ENCODE measurements around the gene VAPA.

Gene VAPA

DNA sequence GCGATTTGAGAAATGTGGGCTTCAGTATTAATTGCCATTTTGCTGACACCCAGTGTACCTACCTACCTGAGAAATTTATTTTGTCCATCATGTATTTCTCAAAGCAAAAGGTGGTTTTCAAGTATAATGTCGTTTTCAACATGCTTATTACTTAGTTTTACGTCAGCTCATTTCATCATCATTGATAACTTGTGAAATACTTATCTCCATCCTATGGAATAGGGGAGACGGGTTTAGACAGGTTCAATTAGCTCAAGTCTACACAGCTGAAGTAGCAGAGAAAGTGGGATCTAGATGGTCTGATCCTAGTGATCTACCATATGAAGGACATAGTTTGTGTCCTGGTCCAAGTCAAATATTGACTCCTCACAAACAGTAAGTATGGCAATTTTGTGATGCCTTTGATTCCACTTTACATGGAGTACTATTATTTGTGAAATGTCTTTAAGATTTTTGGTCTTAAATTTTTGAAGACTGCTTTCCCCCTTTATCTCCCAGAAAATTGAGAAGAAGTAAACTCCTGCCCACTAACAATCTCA lies 45.1 kb downstream of the VAPA start:
- Histone ChIP-seq H3K9ac (ENCODE audit: low read length) (no peak overlapping the region), H3K27me3 (ENCODE audit: control insufficient read depth, insufficient read depth, low read length) (no peaks in the 10 kb centered on the region), H3K36me3 (ENCODE audit: control insufficient read depth, insufficient read depth, low read length) (peaks cover 15% of the 10 kb centered on the region), H3K9me3 (ENCODE audit: control insufficient read depth, insufficient read depth, low read depth, low read length) (no peaks in the 10 kb centered on the region), H3K4me1 (ENCODE audit: control insufficient read depth, insufficient read depth, low read length) (peaks cover 15% of the 10 kb centered on the region), H3K4me3 (ENCODE audit: low read depth, low read length) (no peak overlapping the region), H3K27ac (ENCODE audit: low read depth, low read length) (no peak overlapping the region)

DNA sequence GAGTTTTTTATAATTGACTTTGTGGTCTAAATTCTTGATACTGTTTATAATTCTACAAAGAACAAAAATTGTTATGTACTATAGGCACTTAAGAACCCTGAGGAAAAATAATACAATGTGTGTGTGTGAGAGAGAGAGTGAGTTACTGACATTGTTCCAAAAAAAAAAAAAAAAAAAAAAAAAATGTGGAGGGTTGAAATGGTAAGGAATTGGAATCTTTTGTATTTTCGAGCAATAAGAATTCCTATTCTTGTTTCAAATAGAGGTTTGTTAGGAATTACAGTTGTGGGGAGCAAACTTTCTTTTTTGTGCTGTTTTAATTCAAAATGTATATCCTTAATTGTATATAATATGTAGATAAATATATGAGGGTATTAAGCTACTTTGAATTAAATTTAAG lies 45.7 kb downstream of the VAPA start:
- H3K4me1 ChIP-seq (ENCODE audit: control insufficient read depth, insufficient read depth, low read length): peaks cover 15% of the 10 kb centered on the region
- H3K9ac ChIP-seq (ENCODE audit: low read length): no peak overlapping the region
- no peaks in the 10 kb centered on the region for H3K9me3 ChIP-seq (ENCODE audit: control insufficient read depth, insufficient read depth, low read depth, low read length)
- H3K27me3 ChIP-seq (ENCODE audit: control insufficient read depth, insufficient read depth, low read length): no peaks in the 10 kb centered on the region
- H3K36me3 ChIP-seq (ENCODE audit: control insufficient read depth, insufficient read depth, low read length): peaks cover 9% of the 10 kb centered on the region; the same call in 1 of the 2 replicates
- no peak overlapping the region for H3K4me3 ChIP-seq (ENCODE audit: low read depth, low read length)
- no peak overlapping the region for H3K27ac ChIP-seq (ENCODE audit: low read depth, low read length)

DNA sequence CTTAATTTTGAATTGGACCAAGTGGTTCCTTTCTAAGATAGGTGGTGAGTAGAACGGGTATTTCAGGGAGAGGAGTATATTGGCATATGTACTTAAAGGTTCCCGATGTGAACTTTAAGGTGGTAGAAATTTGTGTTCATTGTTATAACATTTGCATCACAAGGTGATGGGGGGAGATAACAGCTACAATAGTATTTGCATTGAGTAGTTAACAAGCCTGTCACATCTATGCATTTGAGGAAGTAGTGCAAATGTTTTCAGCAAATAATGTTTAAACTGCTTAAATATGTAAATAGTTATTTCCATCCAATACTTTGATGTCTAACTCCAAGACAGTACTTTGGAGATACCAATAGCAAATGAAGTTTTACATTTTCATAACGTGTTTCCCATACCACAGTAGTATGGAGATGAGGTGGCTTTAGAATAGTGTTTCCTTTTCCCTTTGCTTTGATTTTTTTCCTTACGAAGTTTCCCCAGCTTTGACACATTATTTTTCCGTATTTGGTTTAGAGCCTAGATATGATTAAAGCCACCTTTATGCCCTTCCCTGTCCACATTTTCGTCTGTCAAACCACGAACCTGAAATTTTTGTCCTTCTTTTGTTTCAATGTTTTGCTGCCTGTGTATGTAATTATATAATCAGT lies 46.6 kb downstream of the VAPA start:
- no peaks in the 10 kb centered on the region for H3K27me3 ChIP-seq (ENCODE audit: control insufficient read depth, insufficient read depth, low read length)
- 0 out of 2 replicates have a peak, but pooled peaks cover 3% of the 10 kb centered on the region for H3K36me3 ChIP-seq (ENCODE audit: control insufficient read depth, insufficient read depth, low read length)
- no peak overlapping the region for H3K27ac ChIP-seq (ENCODE audit: low read depth, low read length)
- no peak overlapping the region for H3K4me3 ChIP-seq (ENCODE audit: low read depth, low read length)
- H3K9me3 ChIP-seq (ENCODE audit: control insufficient read depth, insufficient read depth, low read depth, low read length): no peaks in the 10 kb centered on the region
- peaks cover 15% of the 10 kb centered on the region for H3K4me1 ChIP-seq (ENCODE audit: control insufficient read depth, insufficient read depth, low read length)
- no peak overlapping the region for H3K9ac ChIP-seq (ENCODE audit: low read length)

GRCh38 chr18:9961041-9961440 lies 47.2 kb downstream of the VAPA start:
- Histone ChIP-seq H3K4me3 (ENCODE audit: low read depth, low read length) (no peak overlapping the region), H3K9me3 (ENCODE audit: control insufficient read depth, insufficient read depth, low read depth, low read length) (no peaks in the 10 kb centered on the region), H3K27ac (ENCODE audit: low read depth, low read length) (no peak overlapping the region), H3K9ac (ENCODE audit: low read length) (no peak overlapping the region), H3K27me3 (ENCODE audit: control insufficient read depth, insufficient read depth, low read length) (no peaks in the 10 kb centered on the region), H3K4me1 (ENCODE audit: control insufficient read depth, insufficient read depth, low read length) (peaks cover 15% of the 10 kb centered on the region), H3K36me3 (ENCODE audit: control insufficient read depth, insufficient read depth, low read length) (no peaks in the 10 kb centered on the region)

DNA sequence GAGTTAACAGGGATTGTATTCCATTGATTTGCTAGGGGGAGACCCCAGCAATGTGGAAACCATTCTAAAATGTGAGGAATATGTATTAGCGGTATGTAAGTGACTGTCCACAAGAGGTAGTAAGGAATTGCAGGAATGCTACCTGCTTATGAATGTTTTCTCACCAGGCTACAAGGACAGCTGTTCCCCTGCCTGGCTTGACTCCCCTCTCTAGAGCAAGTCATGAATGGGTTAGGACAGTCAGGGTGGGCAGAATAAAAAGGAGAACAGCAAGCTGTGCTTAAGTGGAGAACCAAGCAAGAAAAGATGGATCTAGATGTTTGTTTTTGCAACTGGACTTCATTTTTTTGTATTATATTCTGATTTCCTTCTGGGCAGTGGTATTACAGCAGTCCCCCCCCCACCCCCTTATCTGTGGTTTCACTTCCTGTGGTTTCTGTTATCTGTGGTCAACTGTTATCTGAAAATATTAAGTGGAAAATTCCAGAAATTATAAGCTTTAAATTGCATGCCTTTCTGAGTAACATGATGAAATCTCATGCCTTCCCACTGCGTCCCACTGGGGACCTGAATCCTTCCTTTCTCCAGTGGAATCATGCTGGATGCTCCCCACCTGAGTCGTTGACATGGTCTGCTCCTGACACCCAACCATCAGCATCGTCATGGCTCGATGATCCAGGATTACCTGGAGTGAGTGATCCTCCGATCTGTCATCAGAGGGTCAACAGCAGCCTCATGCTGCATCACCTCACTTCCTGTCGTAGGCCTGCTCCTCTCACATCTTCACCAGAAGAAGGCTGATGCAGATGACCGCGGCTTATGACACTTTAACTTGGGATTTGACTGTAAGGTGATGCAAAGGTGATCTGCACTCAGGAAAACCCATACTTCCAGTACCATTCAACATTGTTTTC lies 52.2 kb downstream of the VAPA start:
- Histone ChIP-seq H3K27ac (ENCODE audit: low read depth, low read length) (no peak overlapping the region), H3K9me3 (ENCODE audit: control insufficient read depth, insufficient read depth, low read depth, low read length) (no peaks in the 10 kb centered on the region; the same call in 1 of the 2 replicates), H3K4me1 (ENCODE audit: control insufficient read depth, insufficient read depth, low read length) (peaks cover 13% of the 10 kb centered on the region; the same call in 1 of the 2 replicates), H3K36me3 (ENCODE audit: control insufficient read depth, insufficient read depth, low read length) (no peaks in the 10 kb centered on the region), H3K9ac (ENCODE audit: low read length) (no peak overlapping the region), H3K27me3 (ENCODE audit: control insufficient read depth, insufficient read depth, low read length) (no peaks in the 10 kb centered on the region), H3K4me3 (ENCODE audit: low read depth, low read length) (no peak overlapping the region)

DNA sequence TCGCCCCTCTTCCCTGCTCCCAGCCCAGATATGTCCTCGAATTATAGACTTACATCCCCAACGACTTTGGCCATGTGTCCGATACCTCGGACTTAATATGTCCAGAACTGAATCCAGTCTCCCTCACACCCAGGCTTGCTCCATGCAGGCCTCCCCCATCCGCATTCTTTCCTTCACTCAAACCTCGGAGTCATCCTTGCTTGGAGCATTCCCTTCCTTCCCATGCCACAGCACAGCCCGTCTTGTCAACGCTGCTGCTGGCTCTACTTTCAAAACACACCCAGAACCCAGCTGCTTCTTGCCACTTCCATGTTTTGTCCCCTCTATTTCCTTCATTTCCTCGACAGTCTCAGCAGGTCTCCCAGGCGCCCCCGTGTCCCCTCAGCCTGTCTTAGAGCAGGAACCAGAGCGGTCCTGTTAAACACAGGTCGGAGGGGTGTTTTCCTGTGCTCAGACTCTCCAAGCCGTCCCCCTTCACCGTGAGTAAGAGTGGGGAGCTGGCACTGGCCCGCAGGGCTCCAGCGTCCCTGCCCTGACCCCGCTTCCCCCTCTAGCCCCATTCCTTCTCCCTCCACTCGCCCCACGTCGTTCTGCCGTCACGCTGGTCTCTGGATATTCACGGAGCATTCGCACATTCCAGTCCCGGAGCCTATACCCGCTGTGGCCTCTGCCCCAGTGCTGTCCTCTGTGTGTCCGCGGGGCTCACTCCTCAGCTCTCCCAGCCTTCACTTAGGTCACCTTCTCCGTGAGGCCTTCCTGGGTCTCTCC lies 54.4 kb downstream of the VAPA start:
- no peaks in the 10 kb centered on the region for H3K36me3 ChIP-seq (ENCODE audit: control insufficient read depth, insufficient read depth, low read length)
- H3K27ac ChIP-seq (ENCODE audit: low read depth, low read length): no peak overlapping the region
- H3K4me1 ChIP-seq (ENCODE audit: control insufficient read depth, insufficient read depth, low read length): peaks cover 11% of the 10 kb centered on the region; the same call in 1 of the 2 replicates
- no peak overlapping the region for H3K4me3 ChIP-seq (ENCODE audit: low read depth, low read length)
- H3K9ac ChIP-seq (ENCODE audit: low read length): no peak overlapping the region
- H3K27me3 ChIP-seq (ENCODE audit: control insufficient read depth, insufficient read depth, low read length): no peaks in the 10 kb centered on the region
- no peaks in the 10 kb centered on the region; the same call in 1 of the 2 replicates for H3K9me3 ChIP-seq (ENCODE audit: control insufficient read depth, insufficient read depth, low read depth, low read length)

DNA sequence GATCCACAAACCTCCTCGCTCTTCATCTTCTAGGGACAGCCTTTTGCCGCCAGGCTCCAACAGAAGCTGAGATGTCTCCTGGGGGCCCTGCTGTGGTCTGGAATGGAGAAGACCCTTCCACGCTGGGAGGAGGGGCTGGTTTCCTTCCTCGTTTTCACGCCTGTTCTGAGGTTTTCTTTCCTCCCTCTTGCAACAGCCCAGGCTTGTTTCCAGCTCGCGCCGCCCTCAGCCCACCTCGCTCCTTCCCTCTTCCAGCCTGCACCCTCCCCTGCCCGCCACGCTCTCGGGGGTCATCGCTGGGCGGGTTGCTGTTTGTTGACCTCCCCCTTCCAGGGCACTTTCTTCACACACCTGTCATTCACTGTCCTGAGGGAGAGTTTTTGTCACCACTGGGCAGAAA lies 55.4 kb downstream of the VAPA start:
- peaks cover 11% of the 10 kb centered on the region; the same call in 1 of the 2 replicates for H3K4me1 ChIP-seq (ENCODE audit: control insufficient read depth, insufficient read depth, low read length)
- H3K36me3 ChIP-seq (ENCODE audit: control insufficient read depth, insufficient read depth, low read length): no peaks in the 10 kb centered on the region
- H3K4me3 ChIP-seq (ENCODE audit: low read depth, low read length): no peak overlapping the region
- no peak overlapping the region for H3K27ac ChIP-seq (ENCODE audit: low read depth, low read length)
- no peaks in the 10 kb centered on the region; the same call in 1 of the 2 replicates for H3K9me3 ChIP-seq (ENCODE audit: control insufficient read depth, insufficient read depth, low read depth, low read length)
- H3K9ac ChIP-seq (ENCODE audit: low read length): no peak overlapping the region
- no peaks in the 10 kb centered on the region for H3K27me3 ChIP-seq (ENCODE audit: control insufficient read depth, insufficient read depth, low read length)

- H3K36me3 ChIP-seq (ENCODE audit: control insufficient read depth, insufficient read depth, low read length): no peaks in the 10 kb centered on the region
- H3K4me1 ChIP-seq (ENCODE audit: control insufficient read depth, insufficient read depth, low read length): peaks cover 11% of the 10 kb centered on the region; the same call in 1 of the 2 replicates
- no peak overlapping the region for H3K27ac ChIP-seq (ENCODE audit: low read depth, low read length)
- peaks cover 17% of the 10 kb centered on the region for H3K9me3 ChIP-seq (ENCODE audit: control insufficient read depth, insufficient read depth, low read depth, low read length)
- no peak overlapping the region for H3K4me3 ChIP-seq (ENCODE audit: low read depth, low read length)
- H3K9ac ChIP-seq (ENCODE audit: low read length): no peak overlapping the region
- H3K27me3 ChIP-seq (ENCODE audit: control insufficient read depth, insufficient read depth, low read length): no peaks in the 10 kb centered on the region
Observed at GRCh38 chr18:9971313-9971920, 57.6 kb downstream of the VAPA start.

- Histone ChIP-seq H3K4me3 (ENCODE audit: low read depth, low read length) (no peak overlapping the region), H3K27ac (ENCODE audit: low read depth, low read length) (no peak overlapping the region), H3K4me1 (ENCODE audit: control insufficient read depth, insufficient read depth, low read length) (peaks cover 5% of the 10 kb centered on the region; the same call in 1 of the 2 replicates), H3K36me3 (ENCODE audit: control insufficient read depth, insufficient read depth, low read length) (no peaks in the 10 kb centered on the region), H3K9me3 (ENCODE audit: control insufficient read depth, insufficient read depth, low read depth, low read length) (peaks cover 20% of the 10 kb centered on the region), H3K9ac (ENCODE audit: low read length) (no peak overlapping the region), H3K27me3 (ENCODE audit: control insufficient read depth, insufficient read depth, low read length) (no peaks in the 10 kb centered on the region)
Observed at GRCh38 chr18:9973470-9973869, 59.7 kb downstream of the VAPA start.

- no peak overlapping the region for H3K27ac ChIP-seq (ENCODE audit: low read depth, low read length)
- no peaks in the 10 kb centered on the region; the same call in 1 of the 2 replicates for H3K4me1 ChIP-seq (ENCODE audit: control insufficient read depth, insufficient read depth, low read length)
- no peak overlapping the region for H3K9ac ChIP-seq (ENCODE audit: low read length)
- H3K27me3 ChIP-seq (ENCODE audit: control insufficient read depth, insufficient read depth, low read length): no peaks in the 10 kb centered on the region
- H3K9me3 ChIP-seq (ENCODE audit: control insufficient read depth, insufficient read depth, low read depth, low read length): peaks cover 20% of the 10 kb centered on the region
- no peak overlapping the region for H3K4me3 ChIP-seq (ENCODE audit: low read depth, low read length)
- no peaks in the 10 kb centered on the region for H3K36me3 ChIP-seq (ENCODE audit: control insufficient read depth, insufficient read depth, low read length)
Observed at GRCh38 chr18:9974279-9974915, 60.6 kb downstream of the VAPA start.

Data from HUES6 (cell line).